H1 (cell line): ENCODE results near the gene RIN3.

Experiments
- CTCF ChIP-seq, 3 experiments: IDR thresholded peaks; 1 replicate in 2 of 3; 2 replicates in 1 of 3; pipeline versions ENCODE4 v1.5.1 to v1.6.1; 2011; ENCODE audit warnings: low read length in 3 of 3, mild to moderate bottlenecking in 3 of 3, inconsistent platforms in 2 of 3, low read depth in 1 of 3, moderate library complexity in 1 of 3; ENCODE audit not compliant: insufficient read depth in 1 of 3; ENCODE audit errors: control extremely low read depth in 1 of 3
- EP300 ChIP-seq, 2 experiments: IDR thresholded peaks; 1 replicate in 1 of 2; 2 replicates in 1 of 2; pipeline ENCODE4 v1.6.1; 2011 to 2012; ENCODE audit warnings: low read depth in 2 of 2, low read length in 2 of 2, mild to moderate bottlenecking in 2 of 2, borderline replicate concordance in 1 of 2, inconsistent platforms in 1 of 2, moderate library complexity in 1 of 2
- GABPA ChIP-seq: IDR thresholded peaks from 2 replicates; pipeline ENCODE4 v1.6.1; 2011; ENCODE audit warnings: mild to moderate bottlenecking, low read length, moderate library complexity, borderline replicate concordance; ENCODE audit not compliant: insufficient read depth
- JUN ChIP-seq: IDR thresholded peaks from 2 replicates; pipeline ENCODE4 v1.6.1; 2011; ENCODE audit warnings: low read depth, mild to moderate bottlenecking, improper control_type of control experiment, low read length
- MAX ChIP-seq: IDR thresholded peaks from 2 replicates; pipeline ENCODE4 v1.6.1; 2012; ENCODE audit warnings: inconsistent platforms
- POLR2A ChIP-seq, 2 experiments: IDR thresholded peaks; 1 replicate in 1 of 2; 2 replicates in 1 of 2; pipeline ENCODE4 v1.6.1; 2011; ENCODE audit warnings: low read depth in 2 of 2, low read length in 2 of 2, mild to moderate bottlenecking in 2 of 2; ENCODE audit errors: control extremely low read depth in 1 of 2
- RFX5 ChIP-seq: IDR thresholded peaks from 2 replicates; pipeline ENCODE4 v1.6.1; 2011; ENCODE audit warnings: low read depth, low read length, improper control_type of control experiment, borderline replicate concordance

GRCh38 chr14:92663049-92663448, 149.5 kb downstream of the RIN3 start:
- TF ChIP-seq GABPA (no peak), CTCF (IDR thresholded peaks at IDR 0.05; ENCODE audit: control extremely low read depth in 1 of 3, insufficient read depth in 1 of 3, low read depth in 1 of 3, low read length in 3 of 3) (no peak), EP300 (IDR thresholded peaks at IDR 0.05; ENCODE audit: borderline replicate concordance in 1 of 2, low read depth in 2 of 2, low read length in 2 of 2) (no peak), JUN (no peak), MAX (no peak), RFX5 (no peak), POLR2A (IDR thresholded peaks at IDR 0.05; ENCODE audit: control extremely low read depth in 1 of 2, low read depth in 2 of 2, low read length in 2 of 2) (no peak)
